Keratinocyte (primary cell): ENCODE data around the gene ARHGEF28. TPM values are rescaled to one million over a fixed set of nuclear protein-coding genes. Genes with fewer than 3 reads are reported as not detected.

Experiments
- DNase-seq: peaks from one replicate; pipeline ENCODE4 v3.0.0-alpha.2; 2011; ENCODE audit warnings: low read depth, missing footprints, low spot score
- FAIRE-seq: peaks from 2 replicates; lab custom pipeline; 2011; peaks lifted over from hg19 to GRCh38; lab: Jason Lieb, UNC
- H2AFZ ChIP-seq: 2 replicates; pipeline ENCODE4 v1.6.0; 2012; ENCODE audit warnings: low read length, control low read depth, inconsistent platforms; ENCODE audit not compliant: control insufficient read depth
- H3K27ac ChIP-seq: 2 replicates; pipeline ENCODE4 v1.5.1; 2011; ENCODE audit warnings: low read length; ENCODE audit not compliant: control insufficient read depth, insufficient read depth
- H3K27me3 ChIP-seq: 3 replicates; pipeline ENCODE4 v1.6.0; 2011; ENCODE audit warnings: low read length; ENCODE audit not compliant: control insufficient read depth, insufficient read depth; ENCODE audit errors: extremely low read depth
- H3K36me3 ChIP-seq, 2 experiments: 2 replicates in 1 of 2; 3 replicates in 1 of 2; pipeline ENCODE4 v1.5.1; 2011; ENCODE audit warnings: low read length in 2 of 2, mild to moderate bottlenecking in 1 of 2; ENCODE audit not compliant: control insufficient read depth in 2 of 2, insufficient read depth in 2 of 2; ENCODE audit errors: extremely low read depth in 1 of 2
- H3K4me1 ChIP-seq: 3 replicates; pipeline ENCODE4 v1.5.1; 2011; ENCODE audit warnings: low read length; ENCODE audit not compliant: control insufficient read depth, insufficient read depth; ENCODE audit errors: extremely low read depth
- H3K4me2 ChIP-seq: 3 replicates; pipeline ENCODE4 v1.6.0; 2011; ENCODE audit warnings: low read depth, low read length; ENCODE audit not compliant: control insufficient read depth, insufficient read depth; ENCODE audit errors: extremely low read depth
- H3K4me3 ChIP-seq, 3 experiments: fragments of 200-600 bp in 1 of 3; sonication (generic) in 1 of 3; 2 replicates in 2 of 3; 3 replicates in 1 of 3; pipeline ENCODE4 v1.5.1; 2011 to 2016; ENCODE audit warnings: low read length in 3 of 3, mild to moderate bottlenecking in 3 of 3, control low read depth in 2 of 3, inconsistent platforms in 1 of 3, low read depth in 1 of 3, mixed read lengths in 1 of 3, mixed run types in 1 of 3, moderate library complexity in 1 of 3; ENCODE audit not compliant: control insufficient read depth in 2 of 3, insufficient read depth in 2 of 3; ENCODE audit errors: extremely low read depth in 1 of 3
- H3K79me2 ChIP-seq: 2 replicates; pipeline ENCODE4 v1.6.0; 2012; ENCODE audit warnings: low read length; ENCODE audit not compliant: control insufficient read depth, insufficient read depth
- H3K9ac ChIP-seq: 3 replicates; pipeline ENCODE4 v1.6.0; 2011; ENCODE audit warnings: low read length; ENCODE audit not compliant: control insufficient read depth, insufficient read depth; ENCODE audit errors: extremely low read depth
- H3K9me1 ChIP-seq: 3 replicates; pipeline ENCODE4 v1.6.0; 2011; ENCODE audit warnings: low read length; ENCODE audit not compliant: control insufficient read depth, insufficient read depth; ENCODE audit errors: extremely low read depth
- H3K9me3 ChIP-seq: 2 replicates; pipeline ENCODE4 v1.5.1; 2012; ENCODE audit warnings: low read depth, low read length; ENCODE audit not compliant: control insufficient read depth
- H4K20me1 ChIP-seq: 3 replicates; pipeline ENCODE4 v1.6.0; 2011; ENCODE audit warnings: low read length; ENCODE audit not compliant: control insufficient read depth, insufficient read depth; ENCODE audit errors: extremely low read depth
- EZH2 ChIP-seq: IDR thresholded peaks from one replicate; pipeline ENCODE4 v1.6.1; 2012; ENCODE audit warnings: inconsistent platforms, mild to moderate bottlenecking, low read length, moderate library complexity
- dilution Hi-C: fragments of 300-500 bp; cut with MboI; formaldehyde crosslinking; loops from one replicate; pipeline ENCODE4 v1.7.0; 2020; ENCODE audit warnings: low sequenced_read_pairs; ENCODE audit not compliant: extremely low pct_ligation_motif_present
- polyA plus RNA-seq, 5 experiments: library from polyadenylated mRNA; depleted of rRNA in 3 of 5; stranded (reverse) in 3 of 5; stranded (forward) in 1 of 5; unstranded in 1 of 5; fragments of >200 nt; gene quantifications; 1 replicate in 1 of 5; 2 replicates in 3 of 5; 3 replicates in 1 of 5; pipeline versions ENCODE4 v1.2.1 to v1.2.3, GENCODE V29; 2011 to 2012; ENCODE audit warnings: missing spikeins in 2 of 5, low read depth in 1 of 5, low replicate concordance in 1 of 5
- TF ChIP-seq, protein P1 (sequence below), 3 experiments: IDR thresholded peaks in 1 of 3; conservative IDR thresholded peaks in 1 of 3; optimal IDR thresholded peaks in 1 of 3; 2 replicates in 2 of 3; 3 replicates in 1 of 3; pipeline versions ENCODE3 to v1.5.1; 2011; ENCODE audit warnings: low read length in 3 of 3, mild to moderate bottlenecking in 3 of 3, moderate library complexity in 2 of 3, control low read depth in 1 of 3, inconsistent platforms in 1 of 3; ENCODE audit not compliant: insufficient read depth in 2 of 3; ENCODE audit errors: extremely low read depth in 1 of 3

ARHGEF28 gene
- polyA plus RNA-seq, 1 donor (not counting 4 experiments of a cell fraction or from before 2014, with no cell fraction given): 31.6 TPM

DNA sequence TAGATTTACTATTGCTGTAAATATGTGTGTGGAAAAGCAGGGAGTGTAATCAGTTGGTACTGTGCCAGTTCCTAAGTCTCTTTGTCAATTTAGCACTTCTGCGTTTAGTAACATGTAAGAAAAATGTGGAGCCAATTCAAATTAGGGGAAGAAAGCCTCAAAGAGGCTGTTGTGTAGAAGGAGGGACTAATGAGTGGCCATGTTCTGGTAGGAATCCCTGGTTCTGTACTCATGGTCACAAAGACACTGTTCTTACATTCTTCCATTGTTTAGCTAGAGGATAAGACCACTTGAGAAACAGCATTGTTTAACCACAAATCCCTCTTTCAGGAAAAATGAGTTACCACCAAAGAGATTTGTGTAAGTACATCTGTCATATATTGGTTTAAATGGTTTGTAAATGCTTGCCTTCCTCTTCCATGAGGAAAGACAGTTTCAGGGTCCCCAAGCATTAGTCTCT is 14.9 kb downstream of the ARHGEF28 start:
- Histone ChIP-seq H3K27ac (peak overlapping the region; percentile 93), H3K4me1 (peaks cover 69% of the 10 kb centered on the region), H3K36me3 (peaks cover 0 to 10% of the 10 kb centered on the region in 2 experiments), H3K4me3 (peak overlapping the region in 2 of 3 experiments; percentile 9 to 34), H2AFZ (no peak overlapping the region), H3K9me1 (no peaks in the 10 kb centered on the region), H3K9ac (peak overlapping the region; percentile 29), H4K20me1 (no peaks in the 10 kb centered on the region), H3K4me2 (peak overlapping the region; percentile 77), H3K79me2 (peaks cover 91% of the 10 kb centered on the region), H3K27me3 (no peaks in the 10 kb centered on the region), H3K9me3 (no peaks in the 10 kb centered on the region)
- dilution Hi-C loops: no loop called here
- FAIRE-seq (peak; percentile 88), DNase-seq (no peak)
- TF ChIP-seq EZH2: no peak
- TF ChIP-seq, protein P1, sequence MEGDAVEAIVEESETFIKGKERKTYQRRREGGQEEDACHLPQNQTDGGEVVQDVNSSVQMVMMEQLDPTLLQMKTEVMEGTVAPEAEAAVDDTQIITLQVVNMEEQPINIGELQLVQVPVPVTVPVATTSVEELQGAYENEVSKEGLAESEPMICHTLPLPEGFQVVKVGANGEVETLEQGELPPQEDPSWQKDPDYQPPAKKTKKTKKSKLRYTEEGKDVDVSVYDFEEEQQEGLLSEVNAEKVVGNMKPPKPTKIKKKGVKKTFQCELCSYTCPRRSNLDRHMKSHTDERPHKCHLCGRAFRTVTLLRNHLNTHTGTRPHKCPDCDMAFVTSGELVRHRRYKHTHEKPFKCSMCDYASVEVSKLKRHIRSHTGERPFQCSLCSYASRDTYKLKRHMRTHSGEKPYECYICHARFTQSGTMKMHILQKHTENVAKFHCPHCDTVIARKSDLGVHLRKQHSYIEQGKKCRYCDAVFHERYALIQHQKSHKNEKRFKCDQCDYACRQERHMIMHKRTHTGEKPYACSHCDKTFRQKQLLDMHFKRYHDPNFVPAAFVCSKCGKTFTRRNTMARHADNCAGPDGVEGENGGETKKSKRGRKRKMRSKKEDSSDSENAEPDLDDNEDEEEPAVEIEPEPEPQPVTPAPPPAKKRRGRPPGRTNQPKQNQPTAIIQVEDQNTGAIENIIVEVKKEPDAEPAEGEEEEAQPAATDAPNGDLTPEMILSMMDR (optimal IDR thresholded peaks at IDR 0.05 in 1 of 3, IDR thresholded peaks at IDR 0.05 in 1 of 3, conservative IDR thresholded peaks at IDR 0.05 in 1 of 3; ENCODE audit: extremely low read depth in 1 of 3, insufficient read depth in 2 of 3, low read length in 3 of 3): no peak

DNA sequence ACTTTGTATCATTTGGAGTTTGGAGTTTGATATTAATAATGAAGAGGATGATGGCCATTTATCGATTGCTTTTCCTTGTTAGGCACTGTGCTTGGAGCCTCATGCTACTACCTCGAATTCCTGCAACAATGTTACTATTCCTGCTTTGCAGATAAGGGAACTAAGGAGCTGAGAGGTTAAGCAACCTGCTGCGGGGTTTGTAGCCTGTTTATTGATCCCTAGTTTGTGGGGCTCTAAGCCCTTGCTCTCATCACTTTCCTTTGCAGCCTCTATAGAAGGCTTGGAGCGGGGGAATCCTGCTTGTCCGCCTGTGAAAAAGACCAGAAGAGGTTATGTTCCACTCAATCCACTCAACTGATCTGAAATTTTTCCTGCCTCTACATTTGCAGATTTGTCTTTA is 15.8 kb downstream of the ARHGEF28 start:
- TF ChIP-seq, protein P1 (optimal IDR thresholded peaks at IDR 0.05 in 1 of 3, IDR thresholded peaks at IDR 0.05 in 1 of 3, conservative IDR thresholded peaks at IDR 0.05 in 1 of 3; ENCODE audit: extremely low read depth in 1 of 3, insufficient read depth in 2 of 3, low read length in 3 of 3): no peak
- no peak for TF ChIP-seq EZH2
- H2AFZ ChIP-seq: no peak overlapping the region
- peak overlapping the region; percentile 35 for H3K4me2 ChIP-seq
- peaks cover 91% of the 10 kb centered on the region for H3K79me2 ChIP-seq
- no peaks in the 10 kb centered on the region for H3K9me1 ChIP-seq
- peaks cover 0 to 7% of the 10 kb centered on the region in 2 experiments for H3K36me3 ChIP-seq
- FAIRE-seq (no peak), DNase-seq (no peak)
- no peaks in the 10 kb centered on the region for H3K27me3 ChIP-seq
- dilution Hi-C loops: no loop called here
- H3K4me1 ChIP-seq: peaks cover 70% of the 10 kb centered on the region
- peak overlapping the region; percentile 93 for H3K27ac ChIP-seq
- H3K9me3 ChIP-seq: no peaks in the 10 kb centered on the region
- no peak overlapping the region for H3K9ac ChIP-seq
- H3K4me3 ChIP-seq: no peak overlapping the region
- no peaks in the 10 kb centered on the region for H4K20me1 ChIP-seq
